ENCODE results near the gene ACYP1.
A peak's percentile ranks its signal among the peaks of the same experiment; 100 is the strongest.

ACYP1 gene

GRCh38 chr14:75025082-75025481 lies 38.7 kb downstream of the ACYP1 start:
- H3K36me3 ChIP-seq (ENCODE audit: control insufficient read depth, insufficient read depth, low read length), result peaks cover 9% of the 10 kb centered on the region
- H3K9ac ChIP-seq (ENCODE audit: low read length), result no peak overlapping the region
- H3K27ac ChIP-seq (ENCODE audit: low read depth, low read length), result no peak overlapping the region
- no peaks in the 10 kb centered on the region for H3K27me3 ChIP-seq (ENCODE audit: control insufficient read depth, insufficient read depth, low read length)
- H3K4me1 ChIP-seq (ENCODE audit: control insufficient read depth, insufficient read depth, low read length), result no peaks in the 10 kb centered on the region
- no peak overlapping the region for H3K4me3 ChIP-seq (ENCODE audit: low read length)

- H3K27me3 ChIP-seq (ENCODE audit: control insufficient read depth, insufficient read depth, low read length), result no peaks in the 10 kb centered on the region
- no peaks in the 10 kb centered on the region for H3K4me1 ChIP-seq (ENCODE audit: control insufficient read depth, insufficient read depth, low read length)
- H3K9ac ChIP-seq (ENCODE audit: low read length), result no peak overlapping the region
- H3K36me3 ChIP-seq (ENCODE audit: control insufficient read depth, insufficient read depth, low read length), result peaks cover 12% of the 10 kb centered on the region
- H3K27ac ChIP-seq (ENCODE audit: low read depth, low read length), result no peak overlapping the region
- no peak overlapping the region for H3K4me3 ChIP-seq (ENCODE audit: low read length)
Measured at GRCh38 chr14:75023108-75023507, 40.7 kb downstream of the ACYP1 start.

- Histone ChIP-seq H3K9ac (ENCODE audit: low read length) (no peak overlapping the region), H3K27me3 (ENCODE audit: control insufficient read depth, insufficient read depth, low read length) (no peaks in the 10 kb centered on the region), H3K27ac (ENCODE audit: low read depth, low read length) (no peak overlapping the region), H3K36me3 (ENCODE audit: control insufficient read depth, insufficient read depth, low read length) (peaks cover 12% of the 10 kb centered on the region), H3K4me1 (ENCODE audit: control insufficient read depth, insufficient read depth, low read length) (no peaks in the 10 kb centered on the region), H3K4me3 (ENCODE audit: low read length) (no peak overlapping the region)
Measured at GRCh38 chr14:75022655-75023054, 41.2 kb downstream of the ACYP1 start.

- Histone ChIP-seq H3K27ac (ENCODE audit: low read depth, low read length) (no peak overlapping the region), H3K9ac (ENCODE audit: low read length) (no peak overlapping the region), H3K4me3 (ENCODE audit: low read length) (no peak overlapping the region), H3K4me1 (ENCODE audit: control insufficient read depth, insufficient read depth, low read length) (no peaks in the 10 kb centered on the region), H3K27me3 (ENCODE audit: control insufficient read depth, insufficient read depth, low read length) (no peaks in the 10 kb centered on the region), H3K36me3 (ENCODE audit: control insufficient read depth, insufficient read depth, low read length) (peaks cover 22% of the 10 kb centered on the region)
Measured at GRCh38 chr14:75018694-75019093, 45.1 kb downstream of the ACYP1 start.

DNA sequence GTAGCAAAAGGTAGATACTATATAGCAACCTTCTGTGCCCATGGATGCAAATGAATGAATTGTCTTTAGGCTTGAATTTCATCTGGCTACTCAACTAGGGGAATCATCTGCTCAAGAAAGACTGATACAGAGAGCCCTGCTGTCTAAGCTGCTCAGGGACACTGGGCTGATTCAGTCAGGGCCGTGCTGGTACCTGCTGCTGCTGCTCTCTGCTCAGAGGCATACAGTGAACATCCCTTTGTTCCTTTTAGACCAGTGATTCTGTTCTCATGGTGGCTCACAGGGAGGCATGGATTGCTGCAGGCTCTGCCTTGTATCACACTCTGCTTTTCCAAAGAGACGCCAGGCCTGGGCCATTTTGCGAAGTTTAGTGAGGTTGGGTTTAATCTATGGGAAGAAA lies 47.0 kb downstream of the ACYP1 start:
- Histone ChIP-seq H3K27ac (ENCODE audit: low read depth, low read length) (no peak overlapping the region), H3K27me3 (ENCODE audit: control insufficient read depth, insufficient read depth, low read length) (no peaks in the 10 kb centered on the region), H3K9ac (ENCODE audit: low read length) (no peak overlapping the region), H3K36me3 (ENCODE audit: control insufficient read depth, insufficient read depth, low read length) (peaks cover 18% of the 10 kb centered on the region), H3K4me1 (ENCODE audit: control insufficient read depth, insufficient read depth, low read length) (no peaks in the 10 kb centered on the region), H3K4me3 (ENCODE audit: low read length) (no peak overlapping the region)

- Histone ChIP-seq H3K36me3 (ENCODE audit: control insufficient read depth, insufficient read depth, low read length) (peaks cover 18% of the 10 kb centered on the region), H3K9ac (ENCODE audit: low read length) (no peak overlapping the region), H3K4me3 (ENCODE audit: low read length) (no peak overlapping the region), H3K27me3 (ENCODE audit: control insufficient read depth, insufficient read depth, low read length) (no peaks in the 10 kb centered on the region), H3K4me1 (ENCODE audit: control insufficient read depth, insufficient read depth, low read length) (no peaks in the 10 kb centered on the region), H3K27ac (ENCODE audit: low read depth, low read length) (no peak overlapping the region)
Measured at GRCh38 chr14:75015496-75015895, 48.3 kb downstream of the ACYP1 start.

GRCh38 chr14:75013290-75013689 lies 50.5 kb downstream of the ACYP1 start:
- Histone ChIP-seq H3K27me3 (ENCODE audit: control insufficient read depth, insufficient read depth, low read length) (no peaks in the 10 kb centered on the region), H3K36me3 (ENCODE audit: control insufficient read depth, insufficient read depth, low read length) (peaks cover 22% of the 10 kb centered on the region), H3K27ac (ENCODE audit: low read depth, low read length) (no peak overlapping the region), H3K4me1 (ENCODE audit: control insufficient read depth, insufficient read depth, low read length) (no peaks in the 10 kb centered on the region), H3K9ac (ENCODE audit: low read length) (no peak overlapping the region), H3K4me3 (ENCODE audit: low read length) (no peak overlapping the region)

- no peak overlapping the region for H3K4me3 ChIP-seq (ENCODE audit: low read length)
- no peaks in the 10 kb centered on the region for H3K27me3 ChIP-seq (ENCODE audit: control insufficient read depth, insufficient read depth, low read length)
- H3K9ac ChIP-seq (ENCODE audit: low read length), result no peak overlapping the region
- H3K27ac ChIP-seq (ENCODE audit: low read depth, low read length), result no peak overlapping the region
- peaks cover 24% of the 10 kb centered on the region for H3K36me3 ChIP-seq (ENCODE audit: control insufficient read depth, insufficient read depth, low read length)
- H3K4me1 ChIP-seq (ENCODE audit: control insufficient read depth, insufficient read depth, low read length), result no peaks in the 10 kb centered on the region
Measured at GRCh38 chr14:75011356-75011994, 52.3 kb downstream of the ACYP1 start.

GRCh38 chr14:75010472-75011093 lies 53.2 kb downstream of the ACYP1 start:
- H3K27me3 ChIP-seq (ENCODE audit: control insufficient read depth, insufficient read depth, low read length), result no peaks in the 10 kb centered on the region
- no peak overlapping the region for H3K9ac ChIP-seq (ENCODE audit: low read length)
- H3K4me3 ChIP-seq (ENCODE audit: low read length), result no peak overlapping the region
- H3K36me3 ChIP-seq (ENCODE audit: control insufficient read depth, insufficient read depth, low read length), result peaks cover 28% of the 10 kb centered on the region
- no peaks in the 10 kb centered on the region for H3K4me1 ChIP-seq (ENCODE audit: control insufficient read depth, insufficient read depth, low read length)
- no peak overlapping the region for H3K27ac ChIP-seq (ENCODE audit: low read depth, low read length)

DNA sequence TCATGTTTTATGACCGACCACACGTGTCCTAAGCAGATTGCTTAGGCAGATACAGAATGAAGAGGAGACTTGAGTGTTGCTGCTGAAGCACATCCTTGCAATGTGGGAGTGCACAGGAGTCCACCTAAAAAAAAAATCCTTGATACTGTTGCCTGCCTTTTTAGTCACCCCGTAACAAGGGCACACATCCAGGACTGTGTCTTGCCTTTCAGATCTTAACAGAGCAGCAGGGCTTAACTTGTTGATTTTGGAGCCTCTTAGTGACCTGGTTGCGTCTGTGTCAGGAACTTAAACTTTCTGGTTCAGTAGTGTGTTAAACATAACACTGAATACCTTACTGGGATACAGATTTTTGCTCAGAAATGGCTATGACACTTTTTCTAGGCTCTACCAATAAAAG lies 54.6 kb downstream of the ACYP1 start:
- Histone ChIP-seq H3K9ac (ENCODE audit: low read length) (no peak overlapping the region), H3K4me1 (ENCODE audit: control insufficient read depth, insufficient read depth, low read length) (no peaks in the 10 kb centered on the region), H3K36me3 (ENCODE audit: control insufficient read depth, insufficient read depth, low read length) (peaks cover 25% of the 10 kb centered on the region), H3K4me3 (ENCODE audit: low read length) (no peak overlapping the region), H3K27me3 (ENCODE audit: control insufficient read depth, insufficient read depth, low read length) (no peaks in the 10 kb centered on the region), H3K27ac (ENCODE audit: low read depth, low read length) (no peak overlapping the region)

GRCh38 chr14:75005357-75005756 lies 58.5 kb downstream of the ACYP1 start:
- Histone ChIP-seq H3K9ac (ENCODE audit: low read length) (no peak overlapping the region), H3K27me3 (ENCODE audit: control insufficient read depth, insufficient read depth, low read length) (no peaks in the 10 kb centered on the region), H3K36me3 (ENCODE audit: control insufficient read depth, insufficient read depth, low read length) (peaks cover 23% of the 10 kb centered on the region), H3K27ac (ENCODE audit: low read depth, low read length) (no peak overlapping the region), H3K4me1 (ENCODE audit: control insufficient read depth, insufficient read depth, low read length) (peaks cover 5% of the 10 kb centered on the region), H3K4me3 (ENCODE audit: low read length) (no peak overlapping the region)

- Histone ChIP-seq H3K9ac (ENCODE audit: low read length) (peak overlapping the region; percentile 12), H3K4me3 (ENCODE audit: low read length) (peak overlapping the region; percentile 88), H3K27ac (ENCODE audit: low read depth, low read length) (peak overlapping the region; percentile 74), H3K27me3 (ENCODE audit: control insufficient read depth, insufficient read depth, low read length) (no peaks in the 10 kb centered on the region), H3K4me1 (ENCODE audit: control insufficient read depth, insufficient read depth, low read length) (peaks cover 5% of the 10 kb centered on the region), H3K36me3 (ENCODE audit: control insufficient read depth, insufficient read depth, low read length) (peaks cover 13% of the 10 kb centered on the region)
Measured at GRCh38 chr14:75003250-75004027, 60.4 kb downstream of the ACYP1 start.
